K562 (cell line): ENCODE measurements around the gene CBX2. TPM values are rescaled to one million over a fixed set of nuclear protein-coding genes. Genes with fewer than 3 reads are reported as not detected.
A peak's percentile ranks its signal among the peaks of the same experiment; 100 is the strongest.

Experiments used
- ATAC-seq: fragments of 200-7000 bp; cut with Tn5 transposase; 3 replicates; pipeline ENCODE4 v1.9.1; 2020; ENCODE audit warnings: moderate library complexity
- BruUV-seq: library from RNA; stranded (reverse); fragments of 400-500 nt; replicated peaks from 2 replicates; lab custom pipeline; 2021; lab: Mats Ljungman, UMichigan
- CTCF ChIA-PET: fragments of 300-600 bp; formaldehyde crosslinking; extraction: SDS; loops from one replicate; lab custom pipeline; 2021; ENCODE audit warnings: low intra/inter-chr PET ratio; lab: Yijun Ruan, JAX
- POLR2A ChIA-PET: fragments of 300-600, 350-650 bp; sonication (Branson Sonifier 250); formaldehyde crosslinking; extraction: SDS; loops from one replicate; lab custom pipeline; 2021; ENCODE audit warnings: antibody characterized with exemption, inconsistent platforms; lab: Yijun Ruan, JAX
- DNase-seq, 4 experiments: peaks; one replicate each; pipeline versions ENCODE4 v3.0.0 to v3.0.0-alpha.2; 2011 to 2018; ENCODE audit warnings: low spot score in 3 of 4, mixed read lengths in 3 of 4; ENCODE audit errors: extremely low read depth in 1 of 4
- FAIRE-seq: peaks from 2 replicates; lab custom pipeline; 2011; peaks lifted over from hg19 to GRCh38; lab: Jason Lieb, UNC
- H2AFZ ChIP-seq: 2 replicates; pipeline ENCODE4 v1.6.0; 2011; ENCODE audit warnings: low read depth, low read length, control low read depth, inconsistent platforms
- H3K27ac ChIP-seq: fragments of 200-600 bp; 3 replicates; pipeline ENCODE4 v1.8.0; 2011; ENCODE audit warnings: low read depth, mild to moderate bottlenecking, control low read depth, inconsistent platforms, low read length, moderate library complexity, mixed read lengths; ENCODE audit errors: extremely low read depth
- H3K27me3 ChIP-seq, 2 experiments: fragments of 300-600 bp in 1 of 2; 2 replicates in 1 of 2; 3 replicates in 1 of 2; pipeline versions ENCODE4 v1.6.0 to v1.8.0; 2011; ENCODE audit warnings: inconsistent platforms in 2 of 2, low read length in 2 of 2, mild to moderate bottlenecking in 1 of 2, mixed read lengths in 1 of 2, moderate library complexity in 1 of 2; ENCODE audit not compliant: control insufficient read depth in 2 of 2, insufficient read depth in 2 of 2
- H3K36me3 ChIP-seq: fragments of 300-600 bp; 3 replicates; pipeline ENCODE4 v1.8.0; 2011; ENCODE audit warnings: mild to moderate bottlenecking, low read length, inconsistent platforms; ENCODE audit not compliant: control insufficient read depth, insufficient read depth
- H3K4me1 ChIP-seq, 2 experiments: fragments of 200-600 bp in 1 of 2; replicated peaks in 1 of 2; 2 replicates in 1 of 2; 3 replicates in 1 of 2; pipeline versions ENCODE4 v1.5.1 to v1.8.0; 2011; ENCODE audit warnings: inconsistent platforms in 2 of 2, low read length in 2 of 2, mild to moderate bottlenecking in 1 of 2, mixed read lengths in 1 of 2, moderate library complexity in 1 of 2; ENCODE audit not compliant: control insufficient read depth in 2 of 2, insufficient read depth in 2 of 2
- H3K4me2 ChIP-seq: 2 replicates; pipeline ENCODE4 v1.6.1; 2011; ENCODE audit warnings: low read length, control low read depth, inconsistent platforms, mixed read lengths; ENCODE audit not compliant: insufficient read depth
- H3K4me3 ChIP-seq: fragments of 200-600 bp; sonication (generic), shearing (Covaris generic); 2 replicates; pipeline ENCODE4 v1.5.1; 2016; ENCODE audit warnings: control low read depth, inconsistent platforms
- H3K79me2 ChIP-seq: fragments of 200-600 bp; 3 replicates; pipeline ENCODE4 v1.8.0; 2011; ENCODE audit warnings: low read length, inconsistent platforms; ENCODE audit not compliant: control insufficient read depth, insufficient read depth
- H3K9ac ChIP-seq, 2 experiments: 2 replicates each; pipeline versions ENCODE4 v1.6.0 to v1.6.1; 2011; ENCODE audit warnings: low read depth in 2 of 2, low read length in 2 of 2, control low read depth in 1 of 2, inconsistent platforms in 1 of 2, mild to moderate bottlenecking in 1 of 2, mixed read lengths in 1 of 2; ENCODE audit not compliant: insufficient read depth in 1 of 2
- H3K9me1 ChIP-seq: one replicate; pipeline ENCODE4 v1.6.0; 2011; ENCODE audit warnings: inconsistent platforms, mild to moderate bottlenecking, low read length, moderate library complexity; ENCODE audit not compliant: control insufficient read depth, insufficient read depth
- H3K9me3 ChIP-seq: replicated peaks from 2 replicates; pipeline ENCODE4 v1.5.1; 2011; ENCODE audit warnings: low read depth, low read length, inconsistent platforms; ENCODE audit not compliant: control insufficient read depth, insufficient read depth
- H4K20me1 ChIP-seq: replicated peaks from 2 replicates; pipeline ENCODE4 v1.6.1; 2011; ENCODE audit warnings: low read length, inconsistent platforms, mixed read lengths; ENCODE audit not compliant: control insufficient read depth, insufficient read depth
- ADNP ChIP-seq: fragments of 200-800 bp; sonication (Bioruptor generic); IDR thresholded peaks from 2 replicates; pipeline ENCODE4 v1.6.1; 2016; ENCODE audit warnings: missing genetic modification characterization, missing compliant biosample characterization
- BCOR ChIP-seq: fragments of 450-650 bp; IDR thresholded peaks from 2 replicates; pipeline ENCODE4 v1.6.1; 2016
- CEBPZ ChIP-seq: fragments of 150-350 bp; IDR thresholded peaks from 2 replicates; pipeline ENCODE4 v1.6.1; 2014; ENCODE audit warnings: low read depth, mild to moderate bottlenecking, low read length, borderline replicate concordance
- CTBP1 ChIP-seq: fragments of 450-650 bp; IDR thresholded peaks from 2 replicates; pipeline ENCODE4 v1.6.1; 2016; ENCODE audit warnings: borderline replicate concordance
- FOS ChIP-seq: IDR thresholded peaks from 3 replicates; pipeline ENCODE4 v1.6.1; 2011; ENCODE audit not compliant: insufficient read length; ENCODE audit errors: extremely low read depth
- GABPB1 ChIP-seq: sonication (generic); formaldehyde crosslinking; IDR thresholded peaks from 2 replicates; pipeline ENCODE4 v1.8.0; 2022; ENCODE audit warnings: mild to moderate bottlenecking, missing genetic modification reagents
- KDM1A ChIP-seq, 2 experiments: fragments of 450-650 bp; IDR thresholded peaks; 2 replicates each; pipeline ENCODE4 v1.6.1; 2016; ENCODE audit warnings: mild to moderate bottlenecking in 2 of 2
- POLR2G ChIP-seq: fragments of 200-400 bp; formaldehyde crosslinking; IDR thresholded peaks from 2 replicates; pipeline ENCODE4 v1.6.1; 2017; ENCODE audit warnings: low read depth, mild to moderate bottlenecking, antibody characterized with exemption, low read length, moderate library complexity
- POLR3A ChIP-seq: IDR thresholded peaks from 2 replicates; pipeline ENCODE4 v1.6.1; 2011; ENCODE audit warnings: borderline replicate concordance, mild to moderate bottlenecking, moderate library complexity; ENCODE audit not compliant: insufficient read length, insufficient read depth; ENCODE audit errors: extremely low read depth
- PTBP1 ChIP-seq: fragments of 200-400 bp; formaldehyde crosslinking; IDR thresholded peaks from 2 replicates; pipeline ENCODE4 v1.6.1; 2017; ENCODE audit warnings: low read depth, low read length
- RBM25 ChIP-seq: fragments of 200-400 bp; formaldehyde crosslinking; IDR thresholded peaks from 2 replicates; pipeline ENCODE4 v1.6.1; 2018; ENCODE audit warnings: low read length, low read depth, moderate library complexity; ENCODE audit not compliant: severe bottlenecking
- RCOR1 ChIP-seq, 2 experiments: IDR thresholded peaks; 2 replicates each; pipeline ENCODE4 v1.6.1; 2012; ENCODE audit warnings: low read depth in 2 of 2, low read length in 2 of 2, borderline replicate concordance in 1 of 2, improper control_type of control experiment in 1 of 2
- TCF3 ChIP-seq: sonication (generic); formaldehyde crosslinking; IDR thresholded peaks from 2 replicates; pipeline ENCODE4 v1.4.0; 2020; ENCODE audit warnings: mild to moderate bottlenecking, missing genetic modification reagents
- ZFP36 ChIP-seq: fragments of 150-350 bp; IDR thresholded peaks from 2 replicates; pipeline ENCODE4 v1.6.1; 2018; ENCODE audit warnings: low read length, low read depth; ENCODE audit not compliant: partially characterized antibody
- WGBS: fragments of 100-300 bp; shearing (Covaris generic); methylation state at CpG from one replicate; pipeline ENCODE4 v1.1.6; 2016; ENCODE audit warnings: low coverage, mixed read lengths; ENCODE audit not compliant: insufficient coverage; ENCODE audit errors: missing lambda C conversion rate; 5-methylcytosine and 5-hydroxymethylcytosine counted together
- in situ Hi-C: fragments of 300-500 bp; cut with MboI; formaldehyde crosslinking; loops from 4 replicates; pipeline ENCODE4 v1.15.0; 2018; ENCODE audit warnings: inconsistent platforms, mixed read lengths
- intact Hi-C: fragments of 100-400 bp; cut with micrococcal nuclease; formaldehyde crosslinking; loops from 2 replicates; pipeline ENCODE4 v1.14.2; 2022
- polyA plus RNA-seq, 8 experiments: library from polyadenylated mRNA; depleted of rRNA in 4 of 8; stranded (reverse) in 5 of 8; unstranded in 3 of 8; fragments of >200 nt; fragmentation: Nextera tagmentation in 2 of 8; fragmentation: Illumina TruSeq in 1 of 8; extraction: Ambion mirVana in 2 of 8; extraction: Trizol in 1 of 8; gene quantifications; 2 replicates each; pipeline versions ENCODE4 v1.2.1 to v1.2.3, GENCODE V29; 2011 to 2014; ENCODE audit warnings: inconsistent platforms in 1 of 8, missing spikeins in 1 of 8
- total RNA-seq, 7 experiments: library from RNA; depleted of rRNA in 6 of 7; stranded (reverse); fragments of >200 nt in 6 of 7; fragmentation: Illumina TruSeq in 2 of 7; extraction: Trizol in 2 of 7; gene quantifications; 2 replicates each; pipeline versions ENCODE4 v1.2.1 to v1.2.3, GENCODE V29; 2011 to 2021; ENCODE audit warnings: low replicate concordance in 1 of 7
- TF ChIP-seq, protein P1 (sequence below), 2 experiments: fragments of 200-800 bp in 1 of 2; sonication (Bioruptor generic) in 1 of 2; sonication (generic) in 1 of 2; formaldehyde crosslinking in 1 of 2; IDR thresholded peaks in 1 of 2; conservative IDR thresholded peaks in 1 of 2; 2 replicates each; pipeline versions ENCODE4 v1.5.0 to v1.6.1; 2016 to 2020; ENCODE audit warnings: missing compliant biosample characterization in 1 of 2, missing genetic modification characterization in 1 of 2, missing genetic modification reagents in 1 of 2

Gene CBX2
- total and polyA plus RNA-seq, 9 of the 15 experiments (the other 6 are each of a cell fraction or from before 2014, with no cell fraction given): 0.66 to 26.9 (median 13.9) TPM

- TF ChIP-seq PTBP1: no peak
These were observed 1.2 kb downstream of the CBX2 start (continued) for GRCh38 chr17:79779084-79779529.

DNA sequence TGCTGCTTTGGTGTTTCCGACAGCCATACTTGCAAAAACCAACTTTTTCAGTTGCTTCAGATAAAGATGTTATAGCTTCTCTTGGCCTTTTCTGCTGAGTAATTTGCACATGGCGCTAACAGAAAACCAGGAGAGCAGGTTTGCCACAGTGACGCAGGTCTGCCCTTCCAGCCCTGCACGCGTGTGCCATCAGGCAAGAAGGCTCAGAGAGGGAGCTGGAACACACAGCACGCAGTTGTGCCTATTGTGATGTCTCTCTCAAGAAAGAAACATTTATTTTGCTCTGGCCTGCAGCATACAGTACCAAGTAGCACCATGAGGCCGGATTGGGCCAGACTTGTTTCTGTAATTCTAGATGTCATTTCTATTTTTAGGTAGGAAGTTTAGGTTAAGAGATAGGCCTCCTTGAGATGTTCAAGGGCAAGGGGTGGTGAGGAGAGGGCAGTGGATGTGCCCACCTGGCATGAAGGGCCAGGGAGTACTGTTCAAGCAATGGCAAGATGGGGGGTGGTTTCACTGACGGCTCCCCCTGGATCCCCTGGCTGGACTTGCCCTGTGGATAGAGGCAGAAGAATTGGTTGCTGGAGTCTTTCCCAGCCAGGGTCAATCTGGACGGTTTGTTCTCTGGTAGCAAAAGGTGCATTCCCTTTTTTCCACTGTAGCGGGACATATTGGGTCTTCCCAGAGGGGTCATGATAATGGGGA is 1.9 kb downstream of the CBX2 start:
- CTCF ChIA-PET: interaction anchor here (0.6 kb wide), 1 partner anchor 12 kb away, joined by 3 read pairs; no protein-coding TSS in a partner anchor
- intact Hi-C loops (loop anchor here (5.0 kb wide), 1 partner anchor 38 kb away; no protein-coding TSS in a partner anchor), in situ Hi-C loops (no loop called here)
- Histone ChIP-seq H3K4me1 (peaks cover 23 to 50% of the 10 kb centered on the region in 2 experiments), H3K36me3 (peaks cover 52% of the 10 kb centered on the region), H2AFZ (no peak overlapping the region), H3K9ac (peak overlapping the region; percentile 37 to 51; a peak in 2 of 4 replicates), H4K20me1 (no peaks in the 10 kb centered on the region), H3K9me1 (no peaks in the 10 kb centered on the region), H3K27ac (no peak overlapping the region), H3K4me2 (peak overlapping the region; percentile 67; the same call in 1 of the 2 replicates), H3K4me3 (no peak overlapping the region), H3K27me3 (no peaks in the 10 kb centered on the region), H3K79me2 (peaks cover 19% of the 10 kb centered on the region), H3K9me3 (no peaks in the 10 kb centered on the region)
- DNase-seq (no peak), FAIRE-seq (peak; percentile 65), ATAC-seq (no peak)
- POLR2A ChIA-PET: interaction anchor here (0.6 to 1.9 kb wide), 4 partner anchors 10 to 55 kb away, joined by 3 to 9 read pairs (median 4); partner anchors contain the start of gene CBX8
- BruUV-seq: no TSS peak
- WGBS: 90% methylated on average over 10 of the region's 10 CpGs
- TF ChIP-seq CEBPZ (no peak), KDM1A (IDR thresholded peaks at IDR 0.05) (peak; percentile 55 to 76; a peak in 3 of 4 replicates), POLR3A (no peak), ZFP36 (peak; percentile 77), RCOR1 (IDR thresholded peaks at IDR 0.05; ENCODE audit: borderline replicate concordance in 1 of 2, low read depth in 2 of 2, low read length in 2 of 2) (0 out of 4 replicates have a peak, but pooled peaks of 1 of the 2 experiments have one; percentile 16), POLR2G (no peak), TCF3 (CRISPR knock-in tag) (no peak), RBM25 (no peak), ADNP (no peak), FOS (no peak), BCOR (peak; percentile 81), CTBP1 (no peak), GABPB1 (CRISPR knock-in tag) (0 out of 2 replicates have a peak, but pooled peaks have one; percentile 0)
- TF ChIP-seq, protein P1, sequence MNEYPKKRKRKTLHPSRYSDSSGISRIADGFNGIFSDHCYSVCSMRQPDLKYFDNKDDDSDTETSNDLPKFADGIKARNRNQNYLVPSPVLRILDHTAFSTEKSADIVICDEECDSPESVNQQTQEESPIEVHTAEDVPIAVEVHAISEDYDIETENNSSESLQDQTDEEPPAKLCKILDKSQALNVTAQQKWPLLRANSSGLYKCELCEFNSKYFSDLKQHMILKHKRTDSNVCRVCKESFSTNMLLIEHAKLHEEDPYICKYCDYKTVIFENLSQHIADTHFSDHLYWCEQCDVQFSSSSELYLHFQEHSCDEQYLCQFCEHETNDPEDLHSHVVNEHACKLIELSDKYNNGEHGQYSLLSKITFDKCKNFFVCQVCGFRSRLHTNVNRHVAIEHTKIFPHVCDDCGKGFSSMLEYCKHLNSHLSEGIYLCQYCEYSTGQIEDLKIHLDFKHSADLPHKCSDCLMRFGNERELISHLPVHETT (CRISPR knock-in tag; conservative IDR thresholded peaks at IDR 0.05 in 1 of 2, IDR thresholded peaks at IDR 0.05 in 1 of 2): no peak
